ENCODE data around the gene THOC6.

The THOC6 gene

GRCh38 chr16:3029491-3030221 lies 5.8 kb downstream of the THOC6 start:
- DNase-seq (ENCODE audit: extremely low read depth in 1 of 2, low read depth in 1 of 2), result no peak

DNA sequence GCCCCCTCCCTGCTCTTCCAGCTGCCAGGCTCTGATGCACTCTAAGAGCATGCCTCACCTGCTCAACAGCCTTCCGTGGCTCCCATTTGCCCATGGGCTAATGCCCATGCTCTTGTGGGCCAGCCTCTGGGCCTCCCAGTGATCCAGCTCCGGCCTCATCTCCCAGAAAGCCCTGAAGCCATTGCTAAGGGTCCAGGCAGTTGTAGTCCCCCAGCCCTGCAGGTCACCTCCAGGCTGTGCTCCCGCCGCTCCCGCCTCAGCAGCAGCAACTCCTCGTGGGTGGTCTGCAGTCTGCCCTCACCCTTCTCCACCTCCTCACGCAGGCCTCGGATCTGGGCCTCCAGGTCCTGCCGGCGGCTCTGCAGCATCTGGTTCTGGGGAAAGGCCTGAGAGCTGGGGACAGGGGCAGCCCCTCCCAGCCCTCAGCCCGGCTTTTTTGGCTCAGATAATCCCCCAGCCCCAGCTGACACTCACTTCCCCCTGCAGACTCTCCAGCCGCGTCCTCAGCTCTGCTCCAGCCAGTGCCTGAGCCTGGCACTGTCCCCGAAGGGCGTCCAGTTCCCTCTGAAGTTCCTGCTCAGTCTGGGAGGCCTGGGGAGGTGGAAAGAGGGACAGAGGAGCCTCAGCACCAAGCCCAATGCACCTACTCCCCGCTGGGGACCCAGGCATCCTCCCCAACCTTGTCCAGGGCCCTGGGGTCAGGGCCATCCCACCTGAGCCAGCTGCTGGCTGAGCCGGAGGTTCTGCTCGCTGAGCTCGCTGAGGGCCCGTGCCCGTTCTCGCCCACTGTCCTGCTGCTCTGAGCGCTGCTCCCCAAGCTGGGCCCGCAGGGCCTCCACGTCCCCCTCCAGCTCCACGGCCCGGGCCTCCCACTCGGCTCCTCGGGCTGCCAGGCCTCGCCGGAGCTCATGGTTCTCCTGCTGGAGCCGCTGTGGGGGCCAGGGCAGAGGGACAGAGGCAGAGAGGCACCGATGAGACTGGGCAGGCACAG lies 6.7 kb downstream of the THOC6 start:
- no peak for DNase-seq (ENCODE audit: extremely low read depth in 1 of 2, low read depth in 1 of 2)

GRCh38 chr16:3032624-3033023 lies 8.8 kb downstream of the THOC6 start:
- no peak for DNase-seq (ENCODE audit: extremely low read depth in 1 of 2, low read depth in 1 of 2)

- no peak for DNase-seq (ENCODE audit: extremely low read depth in 1 of 2, low read depth in 1 of 2)
These were observed 11.6 kb downstream of the THOC6 start for GRCh38 chr16:3035289-3035971.

DNA sequence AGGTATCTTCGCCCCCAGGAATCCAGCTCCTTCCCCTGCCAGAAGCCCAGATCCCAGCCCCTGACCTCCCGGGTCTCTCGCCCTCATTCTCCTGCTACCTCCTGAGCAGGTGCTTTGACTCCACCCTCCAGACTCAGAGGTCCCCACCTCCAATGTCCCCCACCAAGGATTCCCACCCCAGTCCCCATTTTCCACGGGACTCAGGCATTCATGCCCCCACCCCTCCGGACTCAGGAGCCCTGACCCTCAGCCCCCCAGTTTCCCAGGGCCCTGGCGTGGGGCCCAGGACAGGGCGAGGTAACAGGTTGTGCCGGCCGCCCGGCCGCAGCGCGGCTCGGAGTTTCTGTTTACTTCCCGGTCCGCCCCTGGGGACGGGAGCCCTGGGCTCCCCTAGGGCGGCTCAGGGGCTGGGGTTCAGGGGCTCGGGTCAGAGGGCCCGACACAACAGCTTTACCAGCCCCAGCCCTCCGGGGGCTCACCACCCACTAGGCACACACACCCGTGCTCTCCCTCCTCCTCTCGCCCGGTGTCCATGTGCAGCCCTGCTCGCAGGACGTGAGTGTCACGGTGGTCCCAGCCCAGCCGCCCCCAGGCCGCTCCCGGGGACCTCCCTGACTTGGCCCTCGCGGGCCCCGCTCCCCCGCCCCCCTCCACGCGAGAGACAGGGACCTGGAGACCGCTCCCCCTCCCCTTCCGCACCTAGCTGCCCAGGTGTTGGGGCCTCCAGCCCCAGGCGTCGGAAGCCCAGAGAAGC lies 12.3 kb downstream of the THOC6 start:
- DNase-seq (ENCODE audit: extremely low read depth in 1 of 2, low read depth in 1 of 2), result no peak

- no peak for DNase-seq (ENCODE audit: extremely low read depth in 1 of 2, low read depth in 1 of 2)
These were observed 13.0 kb downstream of the THOC6 start, which contains the start of gene BICDL2 for GRCh38 chr16:3036726-3037315. Gene BICDL2 (minus strand): TSS chr16:3036944. CDS start chr16:3035496, 1,448 bp downstream.

GRCh38 chr16:3038256-3038655 lies 14.4 kb downstream of the THOC6 start:
- no peak for DNase-seq (ENCODE audit: extremely low read depth in 1 of 2, low read depth in 1 of 2)

- DNase-seq (ENCODE audit: extremely low read depth in 1 of 2, low read depth in 1 of 2), result no peak
These were observed 15.1 kb downstream of the THOC6 start for GRCh38 chr16:3038896-3039295.

- DNase-seq (ENCODE audit: extremely low read depth in 1 of 2, low read depth in 1 of 2), result no peak
These were observed 18.5 kb downstream of the THOC6 start for GRCh38 chr16:3042376-3042775.

GRCh38 chr16:3044708-3045107 lies 20.9 kb downstream of the THOC6 start:
- no peak for DNase-seq (ENCODE audit: extremely low read depth in 1 of 2, low read depth in 1 of 2)

GRCh38 chr16:3045758-3046640 lies 22.2 kb downstream of the THOC6 start, which contains the start of gene MMP25:
Gene MMP25 (plus strand): TSS chr16:3046561. CDS start chr16:3046918, 357 bp downstream.
- no peak for DNase-seq (ENCODE audit: extremely low read depth in 1 of 2, low read depth in 1 of 2)

- DNase-seq (ENCODE audit: extremely low read depth in 1 of 2, low read depth in 1 of 2), result no peak
These were observed 23.0 kb downstream of the THOC6 start for GRCh38 chr16:3046641-3047386.

DNA sequence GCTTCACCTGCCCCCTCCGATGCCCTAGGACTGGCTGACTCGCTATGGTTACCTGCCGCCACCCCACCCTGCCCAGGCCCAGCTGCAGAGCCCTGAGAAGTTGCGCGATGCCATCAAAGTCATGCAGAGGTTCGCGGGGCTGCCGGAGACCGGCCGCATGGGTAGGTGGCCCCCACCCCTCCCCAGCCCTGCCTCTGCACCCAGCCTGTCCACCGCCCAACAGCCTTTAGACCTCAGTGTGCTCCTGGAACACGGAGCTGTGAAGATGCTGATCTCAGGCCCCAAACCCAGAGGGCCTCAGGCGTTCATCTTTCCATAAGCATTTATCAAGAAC lies 23.5 kb downstream of the THOC6 start:
- no peak for DNase-seq (ENCODE audit: extremely low read depth in 1 of 2, low read depth in 1 of 2)

DNA sequence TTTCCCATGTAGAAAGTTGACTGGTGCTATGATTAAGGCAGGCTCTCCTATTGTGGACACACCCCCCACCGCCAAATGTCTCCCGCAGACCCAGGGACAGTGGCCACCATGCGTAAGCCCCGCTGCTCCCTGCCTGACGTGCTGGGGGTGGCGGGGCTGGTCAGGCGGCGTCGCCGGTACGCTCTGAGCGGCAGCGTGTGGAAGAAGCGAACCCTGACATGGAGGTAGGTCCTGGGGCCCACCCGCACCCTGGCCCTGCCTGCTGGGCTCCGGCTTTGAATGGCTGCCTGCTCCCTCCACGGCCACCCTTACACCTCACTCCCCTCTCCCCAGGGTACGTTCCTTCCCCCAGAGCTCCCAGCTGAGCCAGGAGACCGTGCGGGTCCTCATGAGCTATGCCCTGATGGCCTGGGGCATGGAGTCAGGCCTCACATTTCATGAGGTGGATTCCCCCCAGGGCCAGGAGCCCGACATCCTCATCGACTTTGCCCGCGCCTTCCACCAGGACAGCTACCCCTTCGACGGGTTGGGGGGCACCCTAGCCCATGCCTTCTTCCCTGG lies 26.2 kb downstream of the THOC6 start:
- DNase-seq (ENCODE audit: extremely low read depth in 1 of 2, low read depth in 1 of 2), result no peak

DNA sequence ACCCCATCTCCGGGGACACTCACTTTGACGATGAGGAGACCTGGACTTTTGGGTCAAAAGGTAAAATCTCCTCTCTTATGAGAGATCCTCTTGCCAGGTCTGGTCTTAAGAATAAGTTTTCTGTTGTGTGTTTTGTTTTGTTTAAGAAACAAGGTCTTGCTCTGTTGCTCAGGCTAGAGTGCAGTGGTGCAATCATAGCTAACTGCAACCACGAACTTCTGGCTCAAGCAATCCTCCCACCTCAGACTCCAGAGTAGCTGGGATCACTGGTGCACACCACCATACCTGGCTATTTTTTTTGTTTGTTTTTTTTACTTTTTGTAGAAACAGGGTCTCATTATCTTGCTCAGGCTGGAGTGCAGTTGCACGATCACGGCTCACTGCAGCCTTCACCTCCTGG lies 26.7 kb downstream of the THOC6 start:
- no peak for DNase-seq (ENCODE audit: extremely low read depth in 1 of 2, low read depth in 1 of 2)

DNA sequence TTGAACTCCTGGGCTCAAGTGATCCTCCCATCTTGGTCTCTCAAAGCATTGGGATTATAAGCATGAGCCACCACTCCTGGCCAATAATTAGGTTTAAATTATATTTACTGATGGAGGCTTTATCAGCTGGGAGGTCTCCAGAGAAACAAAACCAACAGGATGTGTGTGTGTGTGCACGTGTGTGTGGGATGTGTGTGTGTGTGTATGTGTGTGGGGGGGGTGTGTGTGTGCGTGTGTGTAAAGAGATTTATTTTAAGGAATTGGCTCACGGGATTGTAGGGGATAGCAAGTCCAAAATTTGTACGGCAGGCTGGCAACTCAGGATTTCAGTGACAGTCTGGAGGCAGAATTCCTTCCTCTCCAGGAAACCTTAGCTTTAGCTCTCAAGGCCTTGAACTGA lies 27.2 kb downstream of the THOC6 start:
- DNase-seq (ENCODE audit: extremely low read depth in 1 of 2, low read depth in 1 of 2), result no peak

DNA sequence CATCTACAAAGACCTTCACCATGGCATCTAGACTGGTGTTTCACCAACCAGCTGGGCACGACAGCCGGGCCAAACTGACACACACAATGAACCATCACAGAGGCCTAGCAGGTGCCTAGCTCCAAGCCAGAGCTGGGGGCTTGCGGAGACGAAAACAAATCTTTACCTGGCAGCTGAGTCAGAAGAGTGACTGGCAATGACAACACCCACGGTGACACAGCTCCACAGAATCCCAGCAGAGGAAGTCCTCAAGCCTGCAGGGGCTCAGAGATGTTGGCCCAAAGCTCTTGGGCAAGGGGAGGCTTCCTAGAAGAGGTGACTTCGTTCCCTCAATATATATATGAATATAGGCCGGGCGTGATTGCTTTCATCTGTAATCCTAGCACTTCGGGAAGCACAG lies 27.7 kb downstream of the THOC6 start:
- DNase-seq (ENCODE audit: extremely low read depth in 1 of 2, low read depth in 1 of 2), result no peak
